NCI-H2081 (cell line): ENCODE results near the gene STXBP4.

Experiments
- DNase-seq, 2 experiments: peaks; one replicate each; lab custom pipeline; 2025; lab: John Stamatoyannopoulos, UW

The STXBP4 gene

DNA sequence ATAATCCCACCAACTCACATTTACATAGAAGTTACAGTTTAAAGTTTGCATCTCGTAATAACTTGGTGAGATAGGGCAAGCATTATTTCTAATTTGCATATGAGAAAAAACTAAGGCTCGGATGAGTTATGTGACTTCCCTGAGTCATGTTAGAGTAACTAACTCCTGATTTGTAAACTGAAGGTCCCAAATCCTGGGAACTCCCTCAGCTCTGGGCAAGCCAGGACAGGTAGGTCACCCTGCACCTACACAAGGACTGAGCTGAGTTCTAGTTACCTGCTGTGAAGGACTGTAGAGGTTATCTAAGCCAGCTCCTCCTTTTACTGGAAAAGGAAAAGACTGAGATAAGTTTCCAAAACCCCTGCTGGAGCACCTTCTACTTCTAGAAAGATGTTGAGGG, 204.0 kb downstream of the STXBP4 start:
- no peak for DNase-seq

DNA sequence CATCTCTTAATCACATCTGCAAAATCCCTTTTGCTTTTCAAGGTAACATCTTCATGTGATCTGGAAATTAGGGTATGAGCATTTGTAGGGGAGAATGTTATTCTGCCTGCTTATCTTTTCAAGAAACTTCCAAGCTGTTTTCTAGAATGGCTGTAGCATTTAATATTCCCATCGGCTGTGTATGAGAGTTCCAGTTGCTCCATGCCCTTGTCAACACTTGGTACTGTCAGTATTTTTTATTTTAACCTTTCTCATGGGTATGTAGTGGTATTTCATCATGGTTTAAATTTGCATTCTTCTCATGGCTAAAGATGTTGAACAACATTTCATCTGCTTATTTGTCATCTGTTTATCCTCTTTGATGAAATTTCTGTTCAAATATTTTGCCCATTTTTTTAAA, 205.6 kb downstream of the STXBP4 start:
- no peak for DNase-seq

DNA sequence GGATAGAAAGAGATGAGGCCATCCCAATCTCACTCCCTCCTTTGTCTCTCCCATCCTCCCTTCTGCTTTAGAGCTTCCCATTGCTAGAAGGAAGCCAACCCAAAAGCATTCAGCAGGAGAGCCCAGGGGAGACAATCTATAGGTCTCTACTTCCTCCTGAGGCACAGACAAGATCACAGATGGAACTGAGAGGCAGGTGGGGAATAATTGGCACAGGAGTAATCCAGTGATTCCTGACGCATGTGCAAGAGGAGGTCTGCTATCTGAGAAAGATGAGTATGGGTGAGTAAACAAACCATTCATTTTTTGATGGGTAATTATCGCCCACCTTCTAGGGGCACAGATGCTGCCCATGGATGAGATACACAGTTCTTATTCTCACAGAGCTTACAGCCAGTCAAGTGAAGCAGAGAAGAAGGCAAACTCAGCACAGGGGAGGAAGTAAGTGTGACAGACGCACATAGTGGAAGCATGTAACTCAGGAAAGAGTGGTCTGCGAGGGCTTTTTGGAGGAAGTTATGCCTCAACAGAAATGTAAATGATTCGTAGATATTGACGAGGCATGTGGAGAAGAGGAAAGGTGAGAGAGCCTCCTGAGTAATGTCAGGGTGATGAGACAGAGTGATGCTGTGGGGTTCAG, 207.3 kb downstream of the STXBP4 start:
- no peak for DNase-seq

DNA sequence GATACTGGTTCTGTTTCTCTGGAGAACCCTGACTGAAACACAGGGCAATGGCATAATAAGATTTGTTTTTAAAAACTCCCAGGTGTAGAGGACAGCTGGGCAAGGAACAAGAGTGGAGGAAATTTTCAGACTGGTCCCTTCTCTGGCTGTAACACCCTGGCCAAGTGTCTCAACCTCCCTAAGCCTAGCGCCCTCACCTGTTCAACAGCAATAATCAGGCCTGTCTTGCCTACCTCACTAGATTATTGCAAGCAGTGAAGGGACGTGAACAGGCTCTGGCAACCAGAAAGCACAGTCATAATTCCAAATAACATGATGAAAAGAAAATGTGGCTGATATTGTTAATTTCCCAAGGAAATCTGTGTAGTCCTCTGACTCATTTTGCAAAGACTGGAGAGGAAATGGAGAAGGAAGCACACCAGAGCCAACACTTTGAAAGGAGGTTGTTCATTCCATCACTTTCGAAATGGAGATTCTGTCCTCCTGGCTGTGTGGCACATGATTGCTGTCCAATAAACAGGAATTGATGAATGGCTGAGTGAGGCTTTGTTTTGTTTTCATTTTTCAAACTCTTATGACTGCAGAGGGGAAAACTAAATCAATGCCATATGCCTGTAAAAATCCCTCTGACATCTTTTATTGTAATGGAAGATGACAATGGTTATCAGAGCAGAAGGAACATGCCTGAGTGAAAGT, 208.7 kb downstream of the STXBP4 start:
- peak in 1 of 2 experiments; percentile 7 for DNase-seq

DNA sequence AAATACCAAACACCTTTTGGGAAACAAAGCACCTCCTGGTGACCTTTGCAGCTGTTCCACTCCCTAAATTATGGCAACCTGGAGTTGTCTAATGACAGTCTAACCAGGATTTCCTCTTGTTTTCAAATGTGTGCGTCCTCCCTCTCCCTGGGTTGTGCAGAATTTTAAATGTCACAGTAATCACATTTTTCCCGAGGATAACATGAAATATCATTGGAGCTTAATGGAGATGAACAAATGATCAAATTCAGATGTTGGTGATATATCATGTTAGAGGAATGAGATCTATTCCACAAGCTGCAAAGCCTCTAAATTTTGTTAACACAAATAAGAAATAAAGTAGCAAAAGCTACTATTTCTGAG, 209.3 kb downstream of the STXBP4 start:
- DNase-seq = peak in 1 of 2 experiments; percentile 21

DNA sequence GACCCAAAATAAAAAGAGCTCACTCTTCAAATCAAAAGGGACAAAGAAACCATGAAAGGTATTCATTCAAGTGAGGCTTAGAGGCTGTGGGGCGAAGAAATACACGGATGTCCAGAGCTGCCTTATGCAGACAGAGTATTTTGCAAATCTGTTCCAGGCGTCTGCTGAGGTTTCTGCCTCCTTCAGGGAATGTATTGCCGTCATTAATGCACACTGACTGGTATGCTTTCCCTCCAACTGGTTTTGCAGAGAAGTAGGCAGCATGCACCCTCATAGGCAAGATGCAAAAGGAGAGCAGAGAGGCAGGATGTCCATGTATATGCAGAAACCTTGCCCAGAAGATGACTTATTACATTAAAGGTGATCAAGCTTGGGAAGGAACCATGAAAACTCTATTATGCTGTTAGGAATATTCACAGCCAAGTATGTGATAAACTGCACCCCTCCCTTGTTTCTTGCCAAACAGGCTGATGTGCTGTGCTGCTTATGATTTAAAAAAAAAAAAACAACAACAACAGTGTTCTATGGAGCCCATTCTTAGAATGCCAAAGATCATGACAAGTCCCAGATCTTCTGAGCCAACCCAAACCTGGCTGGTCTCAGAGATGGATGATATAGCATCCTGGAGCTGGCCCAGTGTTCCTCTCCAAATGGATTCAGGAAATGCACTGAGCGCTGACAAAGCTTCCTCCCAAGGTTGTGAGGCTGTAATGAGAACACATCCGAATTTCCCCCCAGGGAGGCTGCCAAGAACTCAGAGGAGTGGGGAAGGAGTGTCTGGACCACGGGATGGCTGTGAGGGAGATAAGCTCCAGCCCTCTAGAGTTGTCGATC, 218.6 kb downstream of the STXBP4 start:
- DNase-seq = no peak

DNA sequence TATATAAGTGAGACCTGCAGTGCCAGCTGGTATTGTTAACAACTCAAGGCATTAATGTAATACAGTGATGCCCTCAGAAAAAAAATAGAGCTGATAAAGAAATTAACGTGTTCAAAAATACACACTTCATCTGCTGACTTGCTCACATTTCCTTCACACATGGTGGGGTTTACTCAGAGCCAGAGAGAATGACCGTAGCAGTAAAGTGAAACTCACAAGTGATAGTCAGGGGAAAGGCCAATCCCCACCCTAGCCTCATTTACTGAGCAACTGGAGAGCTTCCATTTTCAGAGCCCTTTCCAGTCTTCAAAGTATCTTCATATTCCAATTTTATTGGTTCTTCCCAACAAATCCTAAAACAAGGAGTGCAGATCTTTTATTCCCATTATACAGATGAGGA, 222.2 kb downstream of the STXBP4 start:
- no peak for DNase-seq

DNA sequence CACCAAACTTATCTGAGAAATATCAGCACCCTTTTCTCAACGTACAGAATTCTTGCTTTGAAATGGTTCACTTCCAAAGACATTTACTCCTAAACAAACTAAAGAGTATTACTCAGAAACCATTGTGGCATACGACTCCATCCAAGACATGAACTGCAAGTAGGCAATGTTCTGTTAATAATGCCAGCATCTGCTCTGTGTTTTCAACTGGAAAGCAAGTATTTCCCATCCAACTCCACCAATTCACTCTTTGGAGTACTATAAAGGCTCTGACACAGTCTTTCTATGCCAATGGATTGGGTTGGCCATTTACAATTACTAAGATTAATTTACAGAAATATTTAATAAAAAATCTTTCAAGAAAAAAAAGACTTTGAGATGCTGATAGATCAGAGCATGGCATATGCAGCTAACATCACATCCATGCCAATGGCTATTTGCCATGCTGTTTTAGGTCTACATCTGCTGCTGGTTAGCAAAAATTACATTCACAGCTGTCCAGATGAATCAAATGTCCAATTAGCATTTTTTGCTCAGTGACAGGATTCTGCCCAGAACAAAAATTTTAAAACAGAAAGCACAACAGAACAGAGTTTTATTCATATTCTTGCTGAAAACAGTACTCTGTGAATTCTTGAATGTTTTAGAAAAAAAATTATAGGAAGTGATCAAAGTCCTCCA, 230.3 kb downstream of the STXBP4 start:
- no peak for DNase-seq

DNA sequence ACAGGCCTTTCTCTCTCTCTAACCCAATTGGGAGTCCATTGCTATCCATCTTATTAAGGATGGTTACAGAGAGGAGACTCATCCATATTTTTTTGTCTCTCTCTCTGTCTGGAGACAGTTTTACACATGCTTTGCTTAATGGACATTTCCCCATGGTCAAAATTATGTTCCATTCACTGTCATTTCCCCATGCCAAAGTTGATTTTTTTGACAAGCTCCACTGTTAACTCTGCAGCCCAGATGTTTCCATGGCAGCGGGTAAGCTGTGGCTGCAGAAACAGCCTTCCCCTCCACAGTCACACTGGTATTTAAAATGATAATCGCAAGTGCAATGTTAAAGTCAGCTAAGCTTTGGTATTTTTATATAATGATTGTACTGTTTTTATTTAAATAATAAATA, 232.3 kb downstream of the STXBP4 start:
- no peak for DNase-seq

DNA sequence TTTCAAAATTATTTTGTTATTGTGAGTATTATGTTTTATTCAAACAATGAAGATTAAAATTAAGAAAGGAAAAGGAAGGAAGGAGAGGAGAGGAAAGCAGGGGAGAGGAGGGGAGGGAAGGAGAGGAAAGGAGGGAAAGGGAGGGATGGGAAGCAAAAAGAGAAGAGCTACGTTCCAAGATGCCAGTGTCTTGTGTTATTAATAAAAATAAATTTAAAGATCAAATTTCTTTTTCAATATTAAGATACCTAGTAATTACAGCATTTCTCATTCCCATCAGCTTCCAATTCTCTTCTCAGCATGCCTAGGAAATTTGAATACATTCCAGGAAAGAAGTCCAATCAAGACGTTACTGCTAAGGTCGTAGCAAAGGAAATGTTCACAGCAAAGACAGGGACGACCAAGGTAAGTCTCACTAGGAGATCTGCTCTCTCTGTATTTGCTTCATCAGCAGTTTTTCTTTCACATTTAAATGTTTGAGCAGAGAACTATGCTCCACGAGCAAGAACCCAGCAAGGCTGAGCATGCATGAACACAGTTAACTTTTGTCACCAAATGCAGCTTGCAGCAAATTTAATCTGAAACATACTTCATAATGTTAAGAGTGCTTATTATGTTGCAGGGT, 232.9 kb downstream of the STXBP4 start:
- DNase-seq = no peak

DNA sequence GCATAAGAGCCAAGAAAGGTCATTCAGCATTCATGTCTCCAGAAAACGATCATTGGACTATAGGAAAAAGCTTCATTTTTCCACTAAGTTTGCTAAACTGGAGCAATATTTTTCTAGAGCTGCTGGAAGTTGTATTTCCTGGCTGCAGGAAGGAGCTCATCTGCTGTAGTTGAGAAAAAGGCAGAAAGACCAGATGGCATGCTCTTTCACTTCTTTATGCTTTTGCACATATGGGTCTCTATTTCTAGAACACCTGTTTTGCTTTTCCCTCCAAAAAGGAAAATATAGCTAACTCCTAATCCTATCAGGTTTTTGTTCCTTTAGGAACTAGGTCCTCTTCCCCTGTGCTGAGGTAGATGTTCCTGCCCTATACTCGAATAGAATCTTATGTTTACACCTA, 234.3 kb downstream of the STXBP4 start:
- DNase-seq = no peak

DNA sequence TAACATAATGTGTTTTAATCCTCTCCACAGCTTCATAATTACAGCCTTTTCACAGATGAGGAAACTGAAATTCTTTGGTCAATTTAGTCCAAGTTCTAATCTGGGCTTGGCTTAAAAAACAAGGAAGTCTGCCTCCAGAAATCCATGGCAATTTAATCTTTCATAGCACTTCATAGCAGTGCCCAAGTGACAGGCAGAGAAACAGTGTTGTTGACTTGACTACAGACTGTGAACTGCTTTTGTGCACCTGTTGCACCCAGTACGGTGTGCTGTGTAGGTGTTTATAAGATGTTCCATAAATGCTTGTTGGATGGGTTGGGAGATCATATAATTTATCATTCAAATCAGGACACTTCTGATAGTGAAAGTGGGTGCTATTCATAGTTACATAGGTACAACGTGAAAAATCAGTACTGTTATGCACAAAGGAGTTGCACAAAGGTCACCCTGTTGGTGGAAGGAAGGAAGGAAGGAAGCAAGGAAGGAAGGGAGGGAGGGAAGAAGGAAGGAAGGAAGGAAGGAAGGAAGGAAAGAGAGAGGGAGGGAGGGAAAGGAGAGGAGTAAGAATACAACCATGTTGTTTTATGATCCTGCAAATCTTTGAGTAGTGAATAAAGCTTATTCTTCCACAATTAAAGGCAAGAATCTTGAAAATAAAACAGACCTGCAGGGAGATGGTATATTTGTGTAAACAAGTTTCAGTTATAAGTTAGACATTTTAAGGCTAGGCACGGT, 239.7 kb downstream of the STXBP4 start:
- no peak for DNase-seq

DNA sequence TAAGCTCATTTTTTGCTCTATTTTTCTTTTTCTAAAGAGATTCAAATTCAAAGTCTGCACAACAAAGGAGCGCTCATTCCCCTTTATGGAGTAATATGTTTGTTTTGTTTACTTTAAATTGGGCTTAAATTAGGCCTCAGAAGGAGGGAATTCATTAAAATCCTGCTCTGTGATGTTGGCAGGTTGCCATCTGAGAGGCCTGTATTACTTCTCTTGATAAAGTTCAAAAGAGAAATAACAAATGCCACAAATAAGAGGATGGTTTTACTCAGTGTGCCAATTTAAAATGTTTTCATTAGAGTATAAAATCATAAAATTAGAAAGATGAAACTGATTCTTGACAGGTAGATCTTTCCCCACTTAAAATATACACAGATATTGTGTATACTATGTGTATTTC, 241.7 kb downstream of the STXBP4 start:
- peak in 1 of 2 experiments; percentile 5 for DNase-seq

DNA sequence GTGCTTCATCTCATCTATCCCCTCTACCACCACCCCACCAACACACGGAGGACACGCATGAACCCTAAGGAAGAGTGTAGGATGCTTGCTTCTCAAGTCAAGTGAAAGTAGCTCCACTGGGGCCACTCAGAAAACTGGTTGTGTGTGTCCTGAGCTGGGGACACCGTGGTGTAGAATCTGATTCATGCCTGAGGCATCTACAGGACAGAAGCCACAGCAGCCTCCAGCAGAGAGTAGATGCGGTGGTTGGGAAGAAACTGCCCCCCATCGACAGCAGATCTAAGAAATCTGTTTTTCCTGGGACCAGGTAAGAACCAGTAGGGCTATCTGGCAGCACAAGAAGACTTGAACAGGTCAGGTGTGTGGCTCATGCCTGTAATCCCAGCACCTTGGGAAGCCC, 244.3 kb downstream of the STXBP4 start:
- DNase-seq = no peak

DNA sequence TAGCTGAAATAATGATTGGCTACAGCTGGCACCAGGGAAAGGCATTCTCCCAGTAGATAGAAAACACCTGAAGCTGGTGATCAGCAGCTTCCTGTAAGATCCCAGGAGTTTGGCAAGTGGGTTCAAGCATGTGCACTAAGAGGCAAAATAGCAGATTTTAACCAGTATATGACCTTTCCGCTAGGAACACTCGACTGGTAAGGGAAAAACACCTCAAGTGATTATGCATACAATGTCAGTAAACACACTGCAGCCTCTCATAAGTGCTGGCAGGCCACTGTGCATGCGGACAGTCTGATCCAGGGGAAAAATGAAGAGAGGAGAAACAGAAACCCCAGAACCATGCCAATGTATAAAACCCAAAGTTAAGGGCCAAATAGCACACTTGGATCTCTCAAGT, 247.1 kb downstream of the STXBP4 start:
- DNase-seq = no peak

DNA sequence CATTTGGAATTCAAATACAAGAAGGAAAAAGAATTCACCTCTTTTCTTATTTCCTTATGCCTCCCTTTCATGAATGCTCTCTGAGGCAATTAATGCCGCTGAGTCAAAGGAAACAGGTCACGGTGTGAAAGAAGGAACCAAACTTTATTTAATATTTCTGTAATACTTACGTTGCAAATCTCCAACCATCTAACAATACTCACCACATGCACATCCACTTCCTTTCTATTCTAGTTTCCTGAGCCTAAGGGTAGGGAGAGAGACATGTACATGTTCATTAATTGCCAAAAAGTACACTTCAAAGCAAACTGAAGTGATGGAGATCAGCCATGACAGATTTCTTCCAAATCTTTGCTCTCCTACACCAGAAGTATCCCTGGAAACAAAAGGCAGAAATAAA, 248.3 kb downstream of the STXBP4 start:
- no peak for DNase-seq

DNA sequence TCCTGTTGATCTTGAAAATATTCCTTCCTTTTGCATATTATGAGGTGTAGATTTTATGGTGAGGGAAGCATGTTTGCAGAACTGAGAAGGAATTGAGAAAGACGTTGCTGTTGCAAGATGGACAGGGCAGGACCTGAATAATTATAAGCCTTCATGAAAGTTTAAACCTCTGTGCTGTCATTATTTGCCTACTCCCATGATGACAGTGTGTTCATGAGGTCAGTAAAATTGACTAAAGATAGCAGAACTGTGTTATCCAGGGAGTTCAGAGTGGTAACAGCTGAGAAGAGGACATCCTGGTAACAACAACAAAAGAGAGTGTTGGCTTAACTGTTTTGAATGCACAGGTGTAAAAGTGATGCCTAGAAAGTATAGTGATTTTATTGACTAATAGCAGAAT, 250.9 kb downstream of the STXBP4 start:
- DNase-seq = no peak

DNA sequence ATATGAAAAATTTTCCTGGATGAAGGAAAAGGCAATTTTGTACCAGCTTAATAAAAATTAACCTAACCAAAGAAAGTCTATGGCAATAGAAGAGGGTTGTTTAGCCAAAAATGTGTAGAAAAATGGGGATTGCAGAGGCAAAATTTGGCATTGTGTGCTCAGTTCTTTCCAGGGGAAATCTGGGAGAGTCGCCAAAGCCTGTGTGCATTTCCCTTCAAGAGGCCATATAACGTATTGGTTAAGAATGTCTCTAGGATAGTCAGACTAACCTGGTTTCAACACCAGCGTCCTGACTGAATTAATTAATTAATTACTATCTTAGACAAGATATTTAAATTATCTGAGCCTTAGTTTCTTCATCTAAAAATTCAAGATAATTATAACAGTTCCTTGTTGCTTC, 251.4 kb downstream of the STXBP4 start:
- peak in 1 of 2 experiments; percentile 15 for DNase-seq
